HCT116 (cell line): Measurements from ENCODE around the gene KLHDC10. TPM values are rescaled to one million over a fixed set of nuclear protein-coding genes. Genes with fewer than 3 reads are reported as not detected.
"Not testable (repeated sequence)": the region's sequence is repeated elsewhere in the genome, so short reads cannot be mapped to it uniquely, and the experiment has no call there.

Source experiments
- ATAC-seq: fragments of 200-7000 bp; cut with Tn5 transposase; 2 replicates; pipeline ENCODE4 v1.9.1; 2020; ENCODE audit warnings: mild to moderate bottlenecking, moderate library complexity
- BruUV-seq: library from RNA; stranded (reverse); fragments of 400-500 nt; replicated peaks from 2 replicates; lab custom pipeline; 2021; lab: Mats Ljungman, UMichigan
- CTCF ChIA-PET: fragments of 300-600 bp; sonication (Branson Sonifier 250); formaldehyde crosslinking; loops from one replicate; lab custom pipeline; 2021; ENCODE audit warnings: antibody characterized with exemption; lab: Charles Lee
- POLR2A ChIA-PET: fragments of 300-600, 350-600 bp; sonication (Branson Sonifier 250); formaldehyde crosslinking; loops from one replicate; lab custom pipeline; 2021; ENCODE audit warnings: antibody characterized with exemption; lab: Charles Lee
- RAD21 ChIA-PET, 2 experiments: fragments of 300-600 bp; sonication (Branson Sonifier 250); formaldehyde crosslinking; loops; one replicate each; lab custom pipeline; 2023; ENCODE audit warnings: low total read pairs in 2 of 2; ENCODE audit not compliant: uncharacterized antibody in 2 of 2, unreplicated experiment in 2 of 2, low non-redundant PET in 1 of 2; lab: Charles Lee
- DNase-seq: peaks from one replicate; pipeline ENCODE4 v3.0.0-alpha.2; 2010; ENCODE audit warnings: low read depth, low spot score
- H2AFZ ChIP-seq: fragments of 200-600 bp; shearing (Covaris generic), sonication (generic); 2 replicates; pipeline ENCODE4 v1.6.1; 2017; ENCODE audit warnings: low read depth, mixed run types, mixed read lengths, antibody characterized with exemption, low read length; ENCODE audit not compliant: poor library complexity, severe bottlenecking
- H3K27ac ChIP-seq: 2 replicates; pipeline ENCODE4 v1.5.1; 2012; ENCODE audit warnings: low read depth, low read length
- H3K27me3 ChIP-seq: fragments of 200-600 bp; sonication (generic); 2 replicates; pipeline ENCODE4 v1.6.1; 2016; ENCODE audit warnings: mixed run types, low read length, mixed read lengths; ENCODE audit not compliant: insufficient read depth
- H3K36me3 ChIP-seq, 2 experiments: fragments of 200-500 bp in 1 of 2; fragments of 200-600 bp in 1 of 2; sonication (Bioruptor generic) in 1 of 2; sonication (generic) in 1 of 2; 2 replicates each; pipeline versions ENCODE4 v1.5.1 to v1.6.1; 2014 to 2016; ENCODE audit warnings: low read length in 2 of 2, inconsistent platforms in 1 of 2, mixed read lengths in 1 of 2, mixed run types in 1 of 2; ENCODE audit not compliant: insufficient read depth in 2 of 2, control insufficient read depth in 1 of 2
- H3K4me1 ChIP-seq, 2 experiments: fragments of 200-600 bp in 1 of 2; sonication (generic) in 1 of 2; 2 replicates each; pipeline versions ENCODE4 v1.5.1 to v1.6.1; 2012 to 2017; ENCODE audit warnings: low read length in 2 of 2, inconsistent platforms in 1 of 2, mild to moderate bottlenecking in 1 of 2, mixed read lengths in 1 of 2, mixed run types in 1 of 2, moderate library complexity in 1 of 2; ENCODE audit not compliant: insufficient read depth in 2 of 2, control insufficient read depth in 1 of 2
- H3K4me2 ChIP-seq: fragments of 200-600 bp; sonication (generic); 2 replicates; pipeline ENCODE4 v1.6.1; 2017; ENCODE audit warnings: mixed run types, low read length, mixed read lengths
- H3K4me3 ChIP-seq, 2 experiments: fragments of 200-600 bp in 1 of 2; sonication (generic) in 1 of 2; replicated peaks in 1 of 2; 2 replicates each; pipeline ENCODE4 v1.5.1; 2011 to 2016; ENCODE audit warnings: low read length in 2 of 2, control low read depth in 1 of 2, low read depth in 1 of 2, mild to moderate bottlenecking in 1 of 2, mixed read lengths in 1 of 2, mixed run types in 1 of 2
- H3K79me2 ChIP-seq: fragments of 200-600 bp; sonication (generic); 2 replicates; pipeline ENCODE4 v1.6.1; 2017; ENCODE audit warnings: mild to moderate bottlenecking, mixed run types, low read length, moderate library complexity, mixed read lengths; ENCODE audit not compliant: insufficient read depth
- H3K9ac ChIP-seq: fragments of 200-600 bp; sonication (generic); 2 replicates; pipeline ENCODE4 v1.6.1; 2016; ENCODE audit warnings: low read length, mixed read lengths
- H3K9me2 ChIP-seq: fragments of 200-600 bp; sonication (generic), shearing (Covaris generic); 2 replicates; pipeline ENCODE4 v1.6.1; 2017; ENCODE audit warnings: mixed run types, mild to moderate bottlenecking, moderate library complexity; ENCODE audit not compliant: insufficient read depth
- H3K9me3 ChIP-seq, 2 experiments: fragments of 200-500 bp in 1 of 2; fragments of 200-600 bp in 1 of 2; sonication (Bioruptor generic) in 1 of 2; sonication (generic) in 1 of 2; 2 replicates each; pipeline ENCODE4 v1.6.1; 2014 to 2017; ENCODE audit warnings: low read length in 2 of 2, mixed read lengths in 2 of 2, inconsistent platforms in 1 of 2, low read depth in 1 of 2, mild to moderate bottlenecking in 1 of 2, mixed run types in 1 of 2, moderate library complexity in 1 of 2; ENCODE audit not compliant: control insufficient read depth in 1 of 2, insufficient read depth in 1 of 2
- H4K20me1 ChIP-seq: fragments of 200-600 bp; sonication (generic), shearing (Covaris generic); 2 replicates; pipeline ENCODE4 v1.6.1; 2017; ENCODE audit warnings: mixed run types, mild to moderate bottlenecking, moderate library complexity; ENCODE audit not compliant: insufficient read depth
- ATF3 ChIP-seq: IDR thresholded peaks from 2 replicates; pipeline ENCODE4 v1.6.1; 2012
- CBX3 ChIP-seq: IDR thresholded peaks from 2 replicates; pipeline ENCODE4 v1.6.1; 2012; ENCODE audit warnings: low read depth
- CEBPB ChIP-seq: IDR thresholded peaks from 2 replicates; pipeline ENCODE4 v1.6.1; 2012; ENCODE audit warnings: low read depth
- CTCF ChIP-seq, 3 experiments: fragments of 200-600 bp in 1 of 3; sonication (generic) in 1 of 3; IDR thresholded peaks in 2 of 3; conservative IDR thresholded peaks in 1 of 3; 2 replicates each; pipeline ENCODE4 v1.5.1; 2012 to 2017; ENCODE audit warnings: low read depth in 2 of 3, low read length in 2 of 3, antibody characterized with exemption in 1 of 3, borderline replicate concordance in 1 of 3, control low read depth in 1 of 3, mild to moderate bottlenecking in 1 of 3, mixed read lengths in 1 of 3, mixed run types in 1 of 3, moderate library complexity in 1 of 3; ENCODE audit not compliant: insufficient read depth in 1 of 3
- EGR1 ChIP-seq: IDR thresholded peaks from 2 replicates; pipeline ENCODE4 v1.6.1; 2012; ENCODE audit warnings: low read depth
- ELF1 ChIP-seq: IDR thresholded peaks from 2 replicates; pipeline ENCODE4 v1.6.1; 2012; ENCODE audit warnings: low read depth, borderline replicate concordance
- EZH2 ChIP-seq: fragments of 200-600 bp; sonication (generic); IDR thresholded peaks from 2 replicates; pipeline ENCODE4 v1.6.1; 2017; ENCODE audit warnings: antibody characterized with exemption, mixed run types
- POLR2AphosphoS5 ChIP-seq: IDR thresholded peaks from 2 replicates; pipeline ENCODE4 v1.6.1; 2011; ENCODE audit warnings: mild to moderate bottlenecking, low read depth, low read length, moderate library complexity
- SIN3A ChIP-seq: IDR thresholded peaks from 2 replicates; pipeline ENCODE4 v1.6.1; 2012; ENCODE audit warnings: low read depth
- SP1 ChIP-seq: IDR thresholded peaks from 2 replicates; pipeline ENCODE4 v1.6.1; 2012; ENCODE audit warnings: low read depth
- SRF ChIP-seq: IDR thresholded peaks from 2 replicates; pipeline ENCODE4 v1.6.1; 2012; ENCODE audit warnings: low read depth
- TCF7L2 ChIP-seq: IDR thresholded peaks from 2 replicates; pipeline ENCODE4 v1.7.0; 2011; ENCODE audit warnings: borderline replicate concordance, inconsistent platforms; ENCODE audit not compliant: insufficient read depth, insufficient read length; ENCODE audit errors: extremely low read depth
- ZFX ChIP-seq: fragments of 450-650 bp; IDR thresholded peaks from 2 replicates; pipeline ENCODE4 v1.6.1; 2017
- ZNF274 ChIP-seq: fragments of 200-500 bp; sonication (Bioruptor generic); IDR thresholded peaks from 2 replicates; pipeline ENCODE4 v1.6.1; 2014; ENCODE audit warnings: mild to moderate bottlenecking, low read depth, low read length, inconsistent platforms
- intact Hi-C: fragments of 100-400 bp; cut with micrococcal nuclease; formaldehyde crosslinking; loops from 2 replicates; pipeline ENCODE4 v1.10.0; 2022
- total RNA-seq: library from RNA; stranded (reverse); gene quantifications from one replicate; pipeline ENCODE4 v1.2.1, GENCODE V29; 2021; ENCODE audit not compliant: unreplicated experiment
- TF ChIP-seq, protein P1 (sequence below): IDR thresholded peaks from 2 replicates; pipeline ENCODE4 v1.6.1; 2012

Gene KLHDC10
- total RNA-seq, 1 experiment from 2014 or later, result 25.8 TPM

GRCh38 chr7:130079846-130080394, 9.6 kb downstream of the KLHDC10 start:
- no TSS peak for BruUV-seq
- RAD21 ChIA-PET, result interaction anchor here in 1 of 2 experiments (0.8 kb wide), 1 partner anchor 178 kb away, joined by 6 read pairs; no protein-coding TSS in a partner anchor
- Histone ChIP-seq H3K27ac (no peak overlapping the region), H4K20me1 (no peaks in the 10 kb centered on the region), H3K36me3 (no peaks in the 10 kb centered on the region)
- POLR2A ChIA-PET, result no interaction called here
- no peak for DNase-seq
- TF ChIP-seq POLR2AphosphoS5 (no peak), EZH2 (no peak), CEBPB (no peak), SRF (no peak), SIN3A (no peak), EGR1 (no peak), ATF3 (no peak), CBX3 (no peak), SP1 (no peak), CTCF (IDR thresholded peaks at IDR 0.05 in 2 of 3, conservative IDR thresholded peaks at IDR 0.05 in 1 of 3; ENCODE audit: borderline replicate concordance in 1 of 3, insufficient read depth in 1 of 3, low read depth in 2 of 3, low read length in 2 of 3) (no peak), ZFX (no peak), ZNF274 (no peak), ELF1 (no peak), TCF7L2 (no peak)
- TF ChIP-seq, protein P1, sequence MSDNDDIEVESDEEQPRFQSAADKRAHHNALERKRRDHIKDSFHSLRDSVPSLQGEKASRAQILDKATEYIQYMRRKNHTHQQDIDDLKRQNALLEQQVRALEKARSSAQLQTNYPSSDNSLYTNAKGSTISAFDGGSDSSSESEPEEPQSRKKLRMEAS, result no peak
- TF ChIP-seq, all 23 proteins: peak for 0
- Histone ChIP-seq H3K4me2 (no peak overlapping the region; the same call in 1 of the 2 replicates), H3K79me2 (peaks cover 71% of the 10 kb centered on the region), H3K9me2 (no peaks in the 10 kb centered on the region), H3K27me3 (no peaks in the 10 kb centered on the region), H2AFZ (no peak overlapping the region), H3K4me3 (no peak overlapping the region), H3K4me1 (peaks cover 9 to 29% of the 10 kb centered on the region in 2 experiments), H3K9me3 (no peaks in the 10 kb centered on the region), H3K9ac (no peak overlapping the region)
- intact Hi-C loops, result no loop called here
- no peak for ATAC-seq
- CTCF ChIA-PET, result no interaction called here

GRCh38 chr7:130083497-130083896, 13.2 kb downstream of the KLHDC10 start:
- H3K4me3 ChIP-seq, BruUV-seq, ATAC-seq, intact Hi-C loops, H3K9me2 ChIP-seq, H3K36me3 ChIP-seq, H3K27me3 ChIP-seq, H3K4me2 ChIP-seq, H4K20me1 ChIP-seq, H2AFZ ChIP-seq, H3K27ac ChIP-seq, H3K9ac ChIP-seq, DNase-seq, H3K9me3 ChIP-seq, POLR2A ChIA-PET: not testable (repeated sequence)
- RAD21 ChIA-PET, result interaction anchor here in 1 of 2 experiments (0.7 kb wide), 1 partner anchor 680 kb away, joined by 3 read pairs; no protein-coding TSS in a partner anchor
- CTCF ChIA-PET, result interaction anchor here (0.7 to 1.6 kb wide), 7 partner anchors 8 to 639 kb away, joined by 3 to 14 read pairs (median 3); no protein-coding TSS in a partner anchor
- H3K79me2 ChIP-seq, result peaks cover 70% of the 10 kb centered on the region
- peaks cover 9 to 27% of the 10 kb centered on the region in 2 experiments for H3K4me1 ChIP-seq
